K562 (cell line): Measurements from ENCODE around the gene RNPEPL1. TPM values are rescaled to one million over a fixed set of nuclear protein-coding genes. Genes with fewer than 3 reads are reported as not detected.
A peak's percentile ranks its signal among the peaks of the same experiment; 100 is the strongest.

Experiments used
- RBFOX2 ChIP-seq: fragments of 200-400 bp; formaldehyde crosslinking; IDR thresholded peaks from 2 replicates; pipeline ENCODE4 v1.6.1; 2017; ENCODE audit warnings: low read depth, mild to moderate bottlenecking, low read length, moderate library complexity
- ZBTB40 ChIP-seq, 2 experiments: fragments of 450-650 bp in 1 of 2; sonication (generic) in 1 of 2; formaldehyde crosslinking in 1 of 2; IDR thresholded peaks; 2 replicates each; pipeline versions ENCODE4 v1.7.1 to v1.9.0; 2016 to 2022; ENCODE audit warnings: inconsistent platforms in 1 of 2, mild to moderate bottlenecking in 1 of 2, missing genetic modification reagents in 1 of 2
- polyA plus RNA-seq, 8 experiments: library from polyadenylated mRNA; depleted of rRNA in 4 of 8; stranded (reverse) in 5 of 8; unstranded in 3 of 8; fragments of >200 nt; fragmentation: Nextera tagmentation in 2 of 8; fragmentation: Illumina TruSeq in 1 of 8; extraction: Ambion mirVana in 2 of 8; extraction: Trizol in 1 of 8; gene quantifications; 2 replicates each; pipeline versions ENCODE4 v1.2.1 to v1.2.3, GENCODE V29; 2011 to 2014; ENCODE audit warnings: inconsistent platforms in 1 of 8, missing spikeins in 1 of 8
- total RNA-seq, 7 experiments: library from RNA; depleted of rRNA in 6 of 7; stranded (reverse); fragments of >200 nt in 6 of 7; fragmentation: Illumina TruSeq in 2 of 7; extraction: Trizol in 2 of 7; gene quantifications; 2 replicates each; pipeline versions ENCODE4 v1.2.1 to v1.2.3, GENCODE V29; 2011 to 2021; ENCODE audit warnings: low replicate concordance in 1 of 7

RNPEPL1 gene
- total and polyA plus RNA-seq, 9 of the 15 experiments (the other 6 are each of a cell fraction or from before 2014, with no cell fraction given) = 0.07 to 38.7 (median 5.6) TPM

- TF ChIP-seq RBFOX2 = 0 out of 2 replicates have a peak, but pooled peaks have one; percentile 18
- peak; percentile 56 for TF ChIP-seq ZBTB40 (IDR thresholded peaks at IDR 0.05)
- TF ChIP-seq ZBTB40 (CRISPR knock-in tag; IDR thresholded peaks at IDR 0.05) = no peak
- TF ChIP-seq, all 486 proteins: peak for 7
Observed at GRCh38 chr2:240579071-240579762, 10.9 kb downstream of the RNPEPL1 start (continued).
